ENCODE measurements around the gene BRINP3. TPM values are rescaled to one million over a fixed set of nuclear protein-coding genes. Genes with fewer than 3 reads are reported as not detected.

The BRINP3 gene
- total and polyA plus RNA-seq, 2 experiments from 2014 or later: not detected

- TF ChIP-seq JUNB (IDR thresholded peaks at IDR 0.05; ENCODE audit: unreplicated experiment): no peak
- no peak for TF ChIP-seq CREB1 (CRISPR knock-in tag; IDR thresholded peaks at IDR 0.05; ENCODE audit: low read depth)
- TF ChIP-seq CTCF (conservative IDR thresholded peaks at IDR 0.05; ENCODE audit: low read depth in 2 of 2): no peak
- no peak for TF ChIP-seq ZNF331 (CRISPR knock-in tag; IDR thresholded peaks at IDR 0.05; ENCODE audit: low read depth)
- no peak for TF ChIP-seq STAT1 (IDR thresholded peaks at IDR 0.05; ENCODE audit: unreplicated experiment)
- TF ChIP-seq, protein P1, sequence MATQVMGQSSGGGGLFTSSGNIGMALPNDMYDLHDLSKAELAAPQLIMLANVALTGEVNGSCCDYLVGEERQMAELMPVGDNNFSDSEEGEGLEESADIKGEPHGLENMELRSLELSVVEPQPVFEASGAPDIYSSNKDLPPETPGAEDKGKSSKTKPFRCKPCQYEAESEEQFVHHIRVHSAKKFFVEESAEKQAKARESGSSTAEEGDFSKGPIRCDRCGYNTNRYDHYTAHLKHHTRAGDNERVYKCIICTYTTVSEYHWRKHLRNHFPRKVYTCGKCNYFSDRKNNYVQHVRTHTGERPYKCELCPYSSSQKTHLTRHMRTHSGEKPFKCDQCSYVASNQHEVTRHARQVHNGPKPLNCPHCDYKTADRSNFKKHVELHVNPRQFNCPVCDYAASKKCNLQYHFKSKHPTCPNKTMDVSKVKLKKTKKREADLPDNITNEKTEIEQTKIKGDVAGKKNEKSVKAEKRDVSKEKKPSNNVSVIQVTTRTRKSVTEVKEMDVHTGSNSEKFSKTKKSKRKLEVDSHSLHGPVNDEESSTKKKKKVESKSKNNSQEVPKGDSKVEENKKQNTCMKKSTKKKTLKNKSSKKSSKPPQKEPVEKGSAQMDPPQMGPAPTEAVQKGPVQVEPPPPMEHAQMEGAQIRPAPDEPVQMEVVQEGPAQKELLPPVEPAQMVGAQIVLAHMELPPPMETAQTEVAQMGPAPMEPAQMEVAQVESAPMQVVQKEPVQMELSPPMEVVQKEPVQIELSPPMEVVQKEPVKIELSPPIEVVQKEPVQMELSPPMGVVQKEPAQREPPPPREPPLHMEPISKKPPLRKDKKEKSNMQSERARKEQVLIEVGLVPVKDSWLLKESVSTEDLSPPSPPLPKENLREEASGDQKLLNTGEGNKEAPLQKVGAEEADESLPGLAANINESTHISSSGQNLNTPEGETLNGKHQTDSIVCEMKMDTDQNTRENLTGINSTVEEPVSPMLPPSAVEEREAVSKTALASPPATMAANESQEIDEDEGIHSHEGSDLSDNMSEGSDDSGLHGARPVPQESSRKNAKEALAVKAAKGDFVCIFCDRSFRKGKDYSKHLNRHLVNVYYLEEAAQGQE (IDR thresholded peaks at IDR 0.05; ENCODE audit: unreplicated experiment): no peak
- TF ChIP-seq, protein P2, sequence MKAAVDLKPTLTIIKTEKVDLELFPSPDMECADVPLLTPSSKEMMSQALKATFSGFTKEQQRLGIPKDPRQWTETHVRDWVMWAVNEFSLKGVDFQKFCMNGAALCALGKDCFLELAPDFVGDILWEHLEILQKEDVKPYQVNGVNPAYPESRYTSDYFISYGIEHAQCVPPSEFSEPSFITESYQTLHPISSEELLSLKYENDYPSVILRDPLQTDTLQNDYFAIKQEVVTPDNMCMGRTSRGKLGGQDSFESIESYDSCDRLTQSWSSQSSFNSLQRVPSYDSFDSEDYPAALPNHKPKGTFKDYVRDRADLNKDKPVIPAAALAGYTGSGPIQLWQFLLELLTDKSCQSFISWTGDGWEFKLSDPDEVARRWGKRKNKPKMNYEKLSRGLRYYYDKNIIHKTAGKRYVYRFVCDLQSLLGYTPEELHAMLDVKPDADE (IDR thresholded peaks at IDR 0.05): no peak
These were observed 300.1 kb downstream of the BRINP3 start (continued) for GRCh38 chr1:190177555-190177954.

DNA sequence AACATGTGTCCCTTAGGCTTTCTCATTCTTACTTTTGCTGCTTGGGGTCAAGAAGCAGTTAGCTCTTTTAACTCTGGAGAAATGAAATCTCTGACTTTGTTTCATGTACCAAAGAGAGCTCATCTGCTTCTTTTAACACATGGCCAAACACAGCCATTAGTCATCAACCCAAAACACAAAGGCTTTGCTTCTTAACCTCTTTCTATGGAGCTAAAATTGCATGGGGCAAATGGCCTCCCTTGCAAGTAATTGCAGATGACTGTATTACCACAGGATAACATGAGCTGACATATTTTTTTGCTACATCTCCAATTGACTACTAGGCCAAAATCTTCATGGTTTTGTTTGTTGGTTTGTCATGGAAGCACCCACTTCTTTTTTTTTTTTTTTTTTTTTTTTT lies 300.9 kb downstream of the BRINP3 start:
- H3K4me3 ChIP-seq: no peak overlapping the region
- TF ChIP-seq POLR2AphosphoS5 (IDR thresholded peaks at IDR 0.05; ENCODE audit: low read depth) (no peak), CREB1 (CRISPR knock-in tag; IDR thresholded peaks at IDR 0.05; ENCODE audit: low read depth) (no peak), CTCF (conservative IDR thresholded peaks at IDR 0.05; ENCODE audit: low read depth in 2 of 2) (no peak), ZNF462 (CRISPR knock-in tag; IDR thresholded peaks at IDR 0.05) (no peak), NANOG (IDR thresholded peaks at IDR 0.05; ENCODE audit: borderline replicate concordance) (no peak), ZNF331 (CRISPR knock-in tag; IDR thresholded peaks at IDR 0.05; ENCODE audit: low read depth) (no peak)

More for the DNA sequence above, 300.9 kb downstream of the BRINP3 start:
- Mint-ChIP-seq H3K27ac (no peak overlapping the region), H3K4me1 (no peaks in the 10 kb centered on the region), H3K27me3 (ENCODE audit: insufficient read depth, low read depth, poor library complexity) (no peaks in the 10 kb centered on the region), H3K4me3 (no peak overlapping the region), H3K36me3 (ENCODE audit: low read depth) (no peaks in the 10 kb centered on the region), H3K9me3 (no peaks in the 10 kb centered on the region)
- no peak overlapping the region for H3K4me2 ChIP-seq
- H2AFZ ChIP-seq: 0 out of 2 replicates have a peak overlapping the region, but pooled peaks have one; percentile 16
- H4K20me1 ChIP-seq (replicated peaks; ENCODE audit: insufficient read depth): no peaks in the 10 kb centered on the region
- ATAC-seq: no peak
- no peaks in the 10 kb centered on the region for H3K36me3 ChIP-seq (ENCODE audit: insufficient read depth)
- no peaks in the 10 kb centered on the region for H3K27me3 ChIP-seq (ENCODE audit: insufficient read depth)
- H3F3A ChIP-seq (replicated peaks; ENCODE audit: low read depth): no peaks in the 10 kb centered on the region
- 0 out of 2 replicates have a peak, but pooled peaks cover 3% of the 10 kb centered on the region for H3K9me2 ChIP-seq (ENCODE audit: insufficient read depth)
- no peaks in the 10 kb centered on the region for H3K79me2 ChIP-seq (replicated peaks; ENCODE audit: insufficient read depth)
- H3K27ac ChIP-seq (ENCODE audit: low read depth): no peak overlapping the region
- H3K4me1 ChIP-seq (ENCODE audit: insufficient read depth): no peaks in the 10 kb centered on the region
- no peak for DNase-seq (ENCODE audit: low spot score)
